GM23338 (cell line): ENCODE data around the gene STARD8. TPM values are rescaled to one million over a fixed set of nuclear protein-coding genes. Genes with fewer than 3 reads are reported as not detected.

Source experiments
- ATAC-seq: fragments of 200-7000 bp; cut with Tn5 transposase; 3 replicates; pipeline ENCODE4 v1.9.1; 2020
- DNase-seq: peaks from one replicate; pipeline ENCODE4 v3.0.0-alpha.2; 2015; ENCODE audit warnings: low spot score
- H2AFZ ChIP-seq: fragments of 200-600 bp; sonication (generic); 2 replicates; pipeline ENCODE4 v1.8.0; 2016; ENCODE audit warnings: antibody characterized with exemption, mild to moderate bottlenecking, moderate library complexity
- H3F3A ChIP-seq: fragments of 200-600 bp; sonication (generic); replicated peaks from 2 replicates; pipeline ENCODE4 v1.8.0; 2017; ENCODE audit warnings: antibody characterized with exemption, mixed run types, low read depth
- H3K27ac ChIP-seq: fragments of 200-600 bp; sonication (generic); 2 replicates; pipeline ENCODE4 v1.6.1; 2016; ENCODE audit warnings: low read depth
- H3K27me3 ChIP-seq: fragments of 200-600 bp; sonication (generic); 2 replicates; pipeline ENCODE4 v1.8.0; 2016; ENCODE audit warnings: mild to moderate bottlenecking, mixed run types, moderate library complexity; ENCODE audit not compliant: insufficient read depth
- H3K36me3 ChIP-seq: fragments of 200-600 bp; sonication (generic); 2 replicates; pipeline ENCODE4 v1.8.0; 2016; ENCODE audit warnings: mild to moderate bottlenecking; ENCODE audit not compliant: insufficient read depth
- H3K4me1 ChIP-seq: fragments of 200-600 bp; sonication (generic); 2 replicates; pipeline ENCODE4 v1.8.0; 2016; ENCODE audit warnings: mild to moderate bottlenecking, moderate library complexity; ENCODE audit not compliant: insufficient read depth
- H3K4me2 ChIP-seq: fragments of 200-600 bp; sonication (generic); 2 replicates; pipeline ENCODE4 v1.7.1; 2017; ENCODE audit warnings: mixed run types
- H3K4me3 ChIP-seq: fragments of 200-600 bp; sonication (generic); 2 replicates; pipeline ENCODE4 v1.6.1; 2016; ENCODE audit warnings: mixed run types
- H3K79me2 ChIP-seq: fragments of 200-600 bp; sonication (generic); replicated peaks from 2 replicates; pipeline ENCODE4 v1.8.0; 2017; ENCODE audit warnings: mild to moderate bottlenecking; ENCODE audit not compliant: insufficient read depth
- H3K9me2 ChIP-seq: fragments of 200-600 bp; sonication (generic); 2 replicates; pipeline ENCODE4 v1.8.0; 2017; ENCODE audit not compliant: insufficient read depth
- H4K20me1 ChIP-seq: fragments of 200-600 bp; sonication (generic); replicated peaks from 2 replicates; pipeline ENCODE4 v1.8.0; 2017; ENCODE audit warnings: mild to moderate bottlenecking; ENCODE audit not compliant: insufficient read depth
- H3K27ac Mint-ChIP-seq: 2 replicates; pipeline ENCODE4 v1.8.0; 2020; ENCODE audit warnings: inconsistent platforms, mild to moderate bottlenecking, moderate library complexity, mixed read lengths
- H3K27me3 Mint-ChIP-seq: 3 replicates; pipeline ENCODE4 v1.8.0; 2022; ENCODE audit warnings: low read depth, mild to moderate bottlenecking, moderate library complexity, mixed read lengths, inconsistent platforms; ENCODE audit not compliant: insufficient read depth, poor library complexity
- H3K36me3 Mint-ChIP-seq: 3 replicates; pipeline ENCODE4 v1.8.0; 2021; ENCODE audit warnings: low read depth, mild to moderate bottlenecking, inconsistent platforms, moderate library complexity, mixed read lengths
- H3K4me1 Mint-ChIP-seq: 3 replicates; pipeline ENCODE4 v1.8.0; 2020; ENCODE audit warnings: mild to moderate bottlenecking, inconsistent platforms, mixed read lengths
- H3K4me3 Mint-ChIP-seq: 3 replicates; pipeline ENCODE4 v1.8.0; 2021; ENCODE audit warnings: moderate library complexity, mild to moderate bottlenecking, inconsistent platforms, mixed read lengths
- H3K9me3 Mint-ChIP-seq: 3 replicates; pipeline ENCODE4 v1.8.0; 2020; ENCODE audit warnings: moderate library complexity, mild to moderate bottlenecking, inconsistent platforms, mixed read lengths
- CREB1 ChIP-seq: fragments of 250-450 bp; sonication (Bioruptor Pico); IDR thresholded peaks from 2 replicates; pipeline ENCODE4 v1.5.0; 2020; ENCODE audit warnings: low read depth, mild to moderate bottlenecking, moderate library complexity
- CTCF ChIP-seq, 2 experiments: fragments of 200-600 bp in 1 of 2; sonication (generic) in 1 of 2; conservative IDR thresholded peaks; 2 replicates each; pipeline versions ENCODE4 v1.5.1 to v1.6.1; 2016 to 2017; ENCODE audit warnings: antibody characterized with exemption in 2 of 2, low read depth in 2 of 2, mild to moderate bottlenecking in 2 of 2, moderate library complexity in 1 of 2
- ETS1 ChIP-seq: IDR thresholded peaks from 2 replicates; pipeline ENCODE4 v1.6.1; 2016; ENCODE audit warnings: antibody characterized with exemption
- EZH2 ChIP-seq: fragments of 200-600 bp; sonication (generic); IDR thresholded peaks from one replicate; pipeline ENCODE4 v1.8.0; 2017; ENCODE audit warnings: antibody characterized with exemption, mild to moderate bottlenecking, low read depth; ENCODE audit not compliant: unreplicated experiment
- EZH2phosphoT487 ChIP-seq: fragments of 200-600 bp; sonication (generic); IDR thresholded peaks from one replicate; pipeline ENCODE4 v1.8.1; 2018; ENCODE audit warnings: antibody characterized with exemption; ENCODE audit not compliant: unreplicated experiment
- JUNB ChIP-seq: IDR thresholded peaks from one replicate; pipeline ENCODE4 v1.6.1; 2016; ENCODE audit warnings: antibody characterized with exemption; ENCODE audit not compliant: unreplicated experiment
- NANOG ChIP-seq: IDR thresholded peaks from 2 replicates; pipeline ENCODE4 v1.6.1; 2016; ENCODE audit warnings: antibody characterized with exemption, borderline replicate concordance
- POLR2AphosphoS5 ChIP-seq: IDR thresholded peaks from 2 replicates; pipeline ENCODE4 v1.6.1; 2016; ENCODE audit warnings: antibody characterized with exemption, low read depth
- REST ChIP-seq: IDR thresholded peaks from one replicate; pipeline ENCODE4 v1.6.1; 2018; ENCODE audit warnings: antibody characterized with exemption; ENCODE audit not compliant: unreplicated experiment
- STAT1 ChIP-seq: IDR thresholded peaks from one replicate; pipeline ENCODE4 v1.6.1; 2016; ENCODE audit warnings: antibody characterized with exemption; ENCODE audit not compliant: unreplicated experiment
- ZNF114 ChIP-seq: fragments of 250-450 bp; sonication (Bioruptor Pico); IDR thresholded peaks from 2 replicates; pipeline ENCODE4 v1.5.0; 2020; ENCODE audit warnings: mild to moderate bottlenecking, moderate library complexity
- ZNF331 ChIP-seq: fragments of 250-450 bp; sonication (Bioruptor Pico); IDR thresholded peaks from 2 replicates; pipeline ENCODE4 v1.5.0; 2020; ENCODE audit warnings: low read depth, mild to moderate bottlenecking, moderate library complexity
- ZNF462 ChIP-seq: fragments of 250-450 bp; sonication (Bioruptor Pico); IDR thresholded peaks from 2 replicates; pipeline ENCODE4 v1.5.0; 2020; ENCODE audit warnings: mild to moderate bottlenecking, moderate library complexity
- polyA plus RNA-seq: library from polyadenylated mRNA; unstranded; fragments of >200 nt; fragmentation: Nextera tagmentation; extraction: Ambion mirVana; gene quantifications from 2 replicates; pipeline ENCODE4 v1.2.1, GENCODE V29; 2016
- total RNA-seq: library from RNA; depleted of rRNA; stranded (reverse); fragments of >200 nt; shearing (Covaris generic); gene quantifications from 2 replicates; pipeline ENCODE4 v1.2.3, GENCODE V29; 2014

Gene STARD8
- total and polyA plus RNA-seq, 2 experiments from 2014 or later = 0.74 to 5.6 TPM

GRCh38 chrX:68753218-68753617 lies 105.8 kb downstream of the STARD8 start:
- ATAC-seq (no peak), DNase-seq (no peak)
- no peaks in the 10 kb centered on the region for H3K27me3 ChIP-seq
- no peaks in the 10 kb centered on the region for H3K79me2 ChIP-seq
- Mint-ChIP-seq H3K27ac (no peak overlapping the region), H3K27me3 (no peaks in the 10 kb centered on the region), H3K4me3 (no peak overlapping the region), H3K9me3 (peaks cover 3% of the 10 kb centered on the region; the same call in 1 of the 3 replicates), H3K36me3 (no peaks in the 10 kb centered on the region), H3K4me1 (no peaks in the 10 kb centered on the region)
- H3K27ac ChIP-seq = no peak overlapping the region
- no peak for TF ChIP-seq NANOG
- TF ChIP-seq JUNB = no peak
- no peak for TF ChIP-seq EZH2
- no peak for TF ChIP-seq POLR2AphosphoS5
- TF ChIP-seq REST = no peak
- no peak for TF ChIP-seq CREB1 (CRISPR knock-in tag)
- no peak for TF ChIP-seq ZNF462 (CRISPR knock-in tag)
- no peak for TF ChIP-seq CTCF (conservative IDR thresholded peaks at IDR 0.05; ENCODE audit: low read depth in 2 of 2)
- TF ChIP-seq ETS1 = no peak
- no peak for TF ChIP-seq ZNF114 (CRISPR knock-in tag)
- TF ChIP-seq STAT1 = no peak
- no peak for TF ChIP-seq EZH2phosphoT487
- no peak for TF ChIP-seq ZNF331 (CRISPR knock-in tag)
- H2AFZ ChIP-seq = no peak overlapping the region
- no peak overlapping the region for H3K4me3 ChIP-seq
- no peaks in the 10 kb centered on the region for H3K4me1 ChIP-seq
- H3K4me2 ChIP-seq = no peak overlapping the region
- no peaks in the 10 kb centered on the region for H3F3A ChIP-seq
- no peaks in the 10 kb centered on the region for H3K9me2 ChIP-seq
- H3K36me3 ChIP-seq = no peaks in the 10 kb centered on the region
- H4K20me1 ChIP-seq = no peaks in the 10 kb centered on the region
